ENCODE results near the gene TP73. TPM values are rescaled to one million over a fixed set of nuclear protein-coding genes. Genes with fewer than 3 reads are reported as not detected.

The TP73 gene
- total RNA-seq, 2 experiments from 2014 or later = 0.50 to 0.58 TPM

- no peak for DNase-seq
- H3K4me3 Mint-ChIP-seq = no peak overlapping the region
- no peak overlapping the region for H3K27ac Mint-ChIP-seq
- peaks cover 3% of the 10 kb centered on the region for H3K4me1 Mint-ChIP-seq
- no peaks in the 10 kb centered on the region for H3K9me3 Mint-ChIP-seq
- no peaks in the 10 kb centered on the region for H3K36me3 Mint-ChIP-seq
- H3K27me3 Mint-ChIP-seq = peaks cover 11% of the 10 kb centered on the region
These were observed 16.4 kb downstream of the TP73 start for GRCh38 chr1:3668585-3669300.

GRCh38 chr1:3669421-3669821, 17.1 kb downstream of the TP73 start:
- H3K27me3 Mint-ChIP-seq = peaks cover 11% of the 10 kb centered on the region
- no peaks in the 10 kb centered on the region for H3K9me3 Mint-ChIP-seq
- no peak for DNase-seq
- peaks cover 3% of the 10 kb centered on the region for H3K4me1 Mint-ChIP-seq
- H3K36me3 Mint-ChIP-seq = no peaks in the 10 kb centered on the region
- H3K4me3 Mint-ChIP-seq = no peak overlapping the region
- H3K27ac Mint-ChIP-seq = no peak overlapping the region

GRCh38 chr1:3669971-3670431, 17.7 kb downstream of the TP73 start:
- no peaks in the 10 kb centered on the region for H3K9me3 Mint-ChIP-seq
- DNase-seq = no peak
- H3K27ac Mint-ChIP-seq = no peak overlapping the region
- H3K36me3 Mint-ChIP-seq = no peaks in the 10 kb centered on the region
- no peak overlapping the region for H3K4me3 Mint-ChIP-seq
- H3K27me3 Mint-ChIP-seq = peaks cover 11% of the 10 kb centered on the region
- H3K4me1 Mint-ChIP-seq = peaks cover 3% of the 10 kb centered on the region

- no peak for DNase-seq
- Mint-ChIP-seq H3K27ac (no peak overlapping the region), H3K4me3 (no peak overlapping the region), H3K36me3 (no peaks in the 10 kb centered on the region), H3K9me3 (no peaks in the 10 kb centered on the region), H3K27me3 (peaks cover 11% of the 10 kb centered on the region), H3K4me1 (peaks cover 3% of the 10 kb centered on the region)
These were observed 18.5 kb downstream of the TP73 start for GRCh38 chr1:3670823-3671265.

- DNase-seq = no peak
- peaks cover 11% of the 10 kb centered on the region for H3K27me3 Mint-ChIP-seq
These were observed 19.3 kb downstream of the TP73 start for GRCh38 chr1:3671371-3672180.

GRCh38 chr1:3672231-3672970, 20.1 kb downstream of the TP73 start:
- Mint-ChIP-seq H3K27me3 (peaks cover 11% of the 10 kb centered on the region), H3K27ac (no peak overlapping the region), H3K4me1 (peaks cover 11% of the 10 kb centered on the region), H3K36me3 (no peaks in the 10 kb centered on the region), H3K4me3 (no peak overlapping the region), H3K9me3 (no peaks in the 10 kb centered on the region)
- DNase-seq = no peak

More at GRCh38 chr1:3671371-3672180, 19.3 kb downstream of the TP73 start:
- peaks cover 3% of the 10 kb centered on the region for H3K4me1 Mint-ChIP-seq
- H3K27ac Mint-ChIP-seq = no peak overlapping the region
- H3K36me3 Mint-ChIP-seq = no peaks in the 10 kb centered on the region
- H3K9me3 Mint-ChIP-seq = no peaks in the 10 kb centered on the region
- no peak overlapping the region for H3K4me3 Mint-ChIP-seq

- Mint-ChIP-seq H3K4me3 (no peak overlapping the region), H3K27ac (no peak overlapping the region)
- no peak for DNase-seq
These were observed 20.6 kb downstream of the TP73 start for GRCh38 chr1:3672971-3673361.

GRCh38 chr1:3673381-3674099, 21.2 kb downstream of the TP73 start:
- Mint-ChIP-seq H3K4me3 (no peak overlapping the region), H3K27me3 (peaks cover 6% of the 10 kb centered on the region), H3K9me3 (no peaks in the 10 kb centered on the region), H3K36me3 (no peaks in the 10 kb centered on the region), H3K27ac (peak overlapping the region; percentile 39), H3K4me1 (peaks cover 19% of the 10 kb centered on the region)
- DNase-seq = no peak

More at GRCh38 chr1:3672971-3673361, 20.6 kb downstream of the TP73 start:
- peaks cover 17% of the 10 kb centered on the region for H3K4me1 Mint-ChIP-seq
- no peaks in the 10 kb centered on the region for H3K36me3 Mint-ChIP-seq
- H3K9me3 Mint-ChIP-seq = no peaks in the 10 kb centered on the region
- peaks cover 11% of the 10 kb centered on the region for H3K27me3 Mint-ChIP-seq

GRCh38 chr1:3674100-3675094, 22.1 kb downstream of the TP73 start:
- peaks cover 19% of the 10 kb centered on the region for H3K4me1 Mint-ChIP-seq
- no peak overlapping the region for H3K27ac Mint-ChIP-seq
- no peaks in the 10 kb centered on the region for H3K36me3 Mint-ChIP-seq
- no peaks in the 10 kb centered on the region for H3K9me3 Mint-ChIP-seq
- peaks cover 12% of the 10 kb centered on the region for H3K27me3 Mint-ChIP-seq
- H3K4me3 Mint-ChIP-seq = no peak overlapping the region
- DNase-seq = no peak

- Mint-ChIP-seq H3K9me3 (no peaks in the 10 kb centered on the region), H3K27me3 (peaks cover 19% of the 10 kb centered on the region)
These were observed 23.1 kb downstream of the TP73 start for GRCh38 chr1:3675436-3675835.

GRCh38 chr1:3676581-3677470, 24.5 kb downstream of the TP73 start:
- H3K4me3 Mint-ChIP-seq = no peak overlapping the region
- H3K9me3 Mint-ChIP-seq = no peaks in the 10 kb centered on the region
- H3K4me1 Mint-ChIP-seq = peaks cover 19% of the 10 kb centered on the region
- no peak overlapping the region for H3K27ac Mint-ChIP-seq
- peak; percentile 67 for DNase-seq
- H3K36me3 Mint-ChIP-seq = no peaks in the 10 kb centered on the region
- peaks cover 14% of the 10 kb centered on the region for H3K27me3 Mint-ChIP-seq

More at GRCh38 chr1:3675436-3675835, 23.1 kb downstream of the TP73 start:
- H3K27ac Mint-ChIP-seq = no peak overlapping the region
- peaks cover 19% of the 10 kb centered on the region for H3K4me1 Mint-ChIP-seq
- no peaks in the 10 kb centered on the region for H3K36me3 Mint-ChIP-seq
- DNase-seq = no peak
- H3K4me3 Mint-ChIP-seq = no peak overlapping the region

GRCh38 chr1:3677484-3677883, 25.2 kb downstream of the TP73 start:
- no peak overlapping the region for H3K27ac Mint-ChIP-seq

More at GRCh38 chr1:3677484-3677883, 25.2 kb downstream of the TP73 start:
- Mint-ChIP-seq H3K4me1 (peaks cover 19% of the 10 kb centered on the region), H3K27me3 (peaks cover 14% of the 10 kb centered on the region), H3K9me3 (no peaks in the 10 kb centered on the region), H3K36me3 (no peaks in the 10 kb centered on the region), H3K4me3 (no peak overlapping the region)
- no peak for DNase-seq
